NCI-H1092 (cell line): Measurements from ENCODE around the gene RAB44.
"Not testable (repeated sequence)": the region's sequence is repeated elsewhere in the genome, so short reads cannot be mapped to it uniquely, and the experiment has no call there.

ENCODE experiments used
- DNase-seq: peaks from one replicate; lab custom pipeline; 2025; lab: John Stamatoyannopoulos, UW

The RAB44 gene

DNA sequence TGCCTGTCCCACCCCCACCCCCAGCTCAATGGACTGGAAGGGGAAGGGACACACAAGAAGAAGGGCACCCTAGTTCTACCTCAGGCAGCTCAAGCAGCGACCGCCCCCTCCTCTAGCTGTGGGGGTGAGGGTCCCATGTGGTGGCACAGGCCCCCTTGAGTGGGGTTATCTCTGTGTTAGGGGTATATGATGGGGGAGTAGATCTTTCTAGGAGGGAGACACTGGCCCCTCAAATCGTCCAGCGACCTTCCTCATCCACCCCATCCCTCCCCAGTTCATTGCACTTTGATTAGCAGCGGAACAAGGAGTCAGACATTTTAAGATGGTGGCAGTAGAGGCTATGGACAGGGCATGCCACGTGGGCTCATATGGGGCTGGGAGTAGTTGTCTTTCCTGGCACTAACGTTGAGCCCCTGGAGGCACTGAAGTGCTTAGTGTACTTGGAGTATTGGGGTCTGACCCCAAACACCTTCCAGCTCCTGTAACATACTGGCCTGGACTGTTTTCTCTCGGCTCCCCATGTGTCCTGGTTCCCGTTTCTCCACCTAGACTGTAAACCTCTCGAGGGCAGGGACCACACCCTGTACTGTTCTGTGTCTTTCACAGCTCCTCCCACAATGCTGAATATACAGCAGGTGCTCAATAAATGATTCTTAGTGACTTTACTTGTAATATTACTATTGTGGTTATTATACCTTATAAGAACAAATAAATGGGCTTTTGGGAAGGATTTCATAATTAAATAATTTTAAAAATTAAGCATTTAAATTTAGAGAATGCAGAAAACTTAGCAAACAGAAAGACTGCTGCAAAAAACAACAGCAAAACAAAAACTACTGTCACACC lies 10.7 kb upstream of the RAB44 start:
- no peak for DNase-seq

DNA sequence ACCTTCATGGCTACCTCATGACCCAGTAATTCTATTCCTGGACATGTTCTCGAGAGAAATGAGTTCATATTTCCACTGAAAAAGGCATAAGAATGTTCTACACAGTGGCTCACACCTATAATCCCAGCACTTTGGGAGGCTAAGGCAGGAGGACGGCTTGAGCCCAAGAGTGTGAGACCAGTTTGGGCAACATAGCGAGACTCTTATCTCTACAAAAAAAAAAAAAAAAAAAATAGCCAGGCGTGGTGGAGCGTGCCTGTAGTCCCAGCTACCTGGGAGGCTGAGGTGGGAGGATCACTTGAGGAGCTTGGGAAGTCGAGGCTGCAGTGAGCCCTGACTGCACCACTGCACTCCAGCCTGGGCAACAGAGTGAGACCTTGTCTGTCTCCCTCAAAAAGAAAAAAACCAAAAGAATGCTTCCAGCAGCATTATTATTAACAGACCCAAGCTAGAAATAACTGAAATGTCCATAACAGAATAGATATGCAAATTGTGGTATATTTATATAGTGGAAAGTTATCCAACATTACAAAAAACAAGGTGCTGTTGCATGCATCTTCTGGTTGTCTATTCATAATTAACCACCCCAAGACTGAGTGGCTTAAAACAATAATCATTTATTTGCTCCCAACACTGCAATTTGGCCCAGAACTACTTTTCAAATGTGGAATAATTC lies 9.4 kb upstream of the RAB44 start:
- no peak for DNase-seq

DNA sequence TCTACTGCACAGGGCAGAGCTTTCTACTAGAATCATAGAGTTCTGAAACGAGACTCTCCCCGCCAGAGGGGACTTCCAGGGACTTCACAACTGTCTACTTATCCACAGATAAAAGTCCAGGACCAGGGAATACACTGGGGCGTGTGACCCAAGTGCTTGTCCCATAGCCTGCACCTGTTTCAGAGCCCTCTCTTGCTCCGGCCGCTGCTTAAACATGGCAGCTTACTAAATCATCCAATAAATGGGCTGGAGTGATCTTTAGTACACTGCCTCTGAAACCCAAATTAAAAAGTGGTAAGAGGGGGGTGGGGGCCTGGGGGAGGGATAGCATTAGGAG lies 8.9 kb upstream of the RAB44 start:
- no peak for DNase-seq

DNA sequence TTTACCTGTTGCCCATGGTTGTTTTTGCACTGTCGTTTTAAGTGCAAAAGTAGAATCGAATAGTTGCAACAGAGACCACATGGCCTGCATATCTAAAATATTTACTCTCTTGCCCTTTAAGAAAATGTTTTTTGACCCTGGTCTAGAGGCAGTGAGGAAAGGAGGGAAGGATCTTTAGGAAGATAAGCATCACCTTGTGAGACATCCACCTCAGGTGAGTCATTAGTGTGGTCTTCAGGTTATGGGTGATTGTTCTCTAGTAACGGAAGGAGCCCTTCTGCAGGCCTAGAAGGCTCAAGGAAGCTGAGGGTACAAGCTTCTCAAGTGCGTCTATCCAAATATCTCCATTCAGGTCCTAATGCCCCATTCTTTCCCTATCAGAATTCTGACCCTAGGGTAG lies 6.6 kb upstream of the RAB44 start:
- DNase-seq = no peak

DNA sequence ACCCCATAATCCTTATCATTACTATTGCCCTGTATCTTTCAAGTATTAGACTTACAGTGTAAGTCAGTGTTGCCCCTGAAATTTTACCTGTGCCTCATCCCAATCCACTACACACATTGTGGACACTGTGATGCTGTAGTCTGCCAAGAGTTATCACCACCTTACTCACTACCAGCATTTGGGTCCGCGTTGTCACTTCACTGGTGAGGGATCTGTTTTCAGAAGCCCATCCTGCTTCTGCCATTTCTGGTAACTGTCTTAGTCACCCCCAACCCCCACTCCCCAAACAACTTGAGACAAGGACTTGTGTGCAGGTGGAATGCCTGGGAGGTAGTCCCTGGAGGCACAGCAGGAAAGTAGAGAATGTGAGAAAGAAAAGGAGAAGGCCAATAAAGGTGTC lies 6.0 kb upstream of the RAB44 start:
- no peak for DNase-seq

DNA sequence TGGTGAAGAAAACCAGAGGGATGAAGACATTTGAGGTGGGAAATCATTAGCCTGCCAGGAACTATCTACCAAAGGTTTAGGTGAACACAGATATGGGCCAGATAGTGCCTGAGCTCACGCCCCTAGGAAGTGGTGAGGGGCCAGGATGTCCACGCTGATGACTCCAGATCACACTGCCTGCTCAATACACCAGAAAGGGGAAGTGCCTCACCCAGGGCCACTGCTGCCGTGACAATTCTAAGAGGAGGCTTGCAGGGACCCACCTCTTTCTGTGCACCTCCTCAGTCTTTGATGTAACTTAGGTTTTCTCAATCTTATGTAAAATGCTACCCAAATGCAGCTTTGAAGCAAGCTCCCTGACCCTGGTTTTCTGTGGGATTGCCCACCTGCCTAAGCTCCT lies 5.4 kb upstream of the RAB44 start:
- DNase-seq = no peak

DNA sequence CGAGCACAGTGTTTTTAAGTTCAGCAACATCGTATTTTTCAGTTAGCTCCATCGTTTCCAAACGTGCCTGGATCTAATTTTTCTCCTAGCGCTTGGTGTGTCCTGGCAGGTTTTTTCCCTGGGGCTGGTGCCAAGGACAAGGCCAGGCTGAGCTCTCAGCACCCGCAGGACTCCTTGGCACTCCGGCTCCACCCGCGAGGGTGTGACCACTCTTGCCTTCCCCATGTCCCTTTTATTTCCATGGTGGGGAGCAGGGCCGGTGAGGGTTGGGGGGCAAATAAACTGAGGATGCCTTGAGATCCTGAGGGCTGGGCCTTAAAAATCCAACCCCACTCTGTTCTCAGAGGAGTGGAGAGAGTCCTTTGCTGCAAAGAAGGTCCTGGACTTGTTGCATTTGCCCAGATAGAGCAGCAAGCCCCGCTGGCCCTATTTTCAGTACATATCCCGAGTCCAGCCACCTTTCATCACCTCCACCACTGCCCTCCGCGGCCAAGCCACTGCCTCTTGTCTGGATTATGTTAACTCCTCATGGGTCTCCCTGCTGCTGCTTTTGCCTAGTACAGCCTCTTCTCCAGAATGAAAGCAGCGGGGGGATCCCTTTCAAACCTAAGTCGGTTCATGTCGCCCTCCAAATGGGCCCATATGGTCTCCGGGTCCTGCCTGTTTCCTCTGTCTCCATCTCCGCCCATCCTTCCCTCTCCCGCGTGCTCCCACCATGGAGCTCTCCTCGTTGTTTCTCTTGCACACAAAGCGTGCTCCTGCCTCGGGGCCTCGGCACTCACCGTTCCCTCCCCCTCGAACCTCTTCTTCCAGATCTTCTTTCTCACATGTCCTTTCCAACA lies 4.5 kb upstream of the RAB44 start:
- no peak for DNase-seq

DNA sequence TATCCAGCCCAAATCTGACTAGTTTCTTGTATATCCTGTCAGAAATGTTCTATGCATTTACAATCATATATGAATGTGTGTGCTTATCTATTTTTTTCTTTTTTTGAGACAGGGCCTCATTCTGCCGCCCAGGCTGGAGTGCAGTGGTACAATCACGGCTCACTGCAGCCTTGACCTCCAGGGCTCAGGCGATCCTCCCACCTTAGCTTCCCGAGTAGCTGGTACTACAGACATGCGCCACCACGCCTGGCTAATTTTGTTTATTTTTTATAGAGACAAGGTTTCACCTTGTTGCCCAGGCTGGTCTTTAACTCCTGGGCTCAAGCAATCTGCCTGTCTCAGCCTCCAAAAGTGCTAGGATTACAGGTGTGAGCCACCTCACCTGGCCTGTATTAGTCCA lies 3.0 kb upstream of the RAB44 start:
- DNase-seq = no peak

DNA sequence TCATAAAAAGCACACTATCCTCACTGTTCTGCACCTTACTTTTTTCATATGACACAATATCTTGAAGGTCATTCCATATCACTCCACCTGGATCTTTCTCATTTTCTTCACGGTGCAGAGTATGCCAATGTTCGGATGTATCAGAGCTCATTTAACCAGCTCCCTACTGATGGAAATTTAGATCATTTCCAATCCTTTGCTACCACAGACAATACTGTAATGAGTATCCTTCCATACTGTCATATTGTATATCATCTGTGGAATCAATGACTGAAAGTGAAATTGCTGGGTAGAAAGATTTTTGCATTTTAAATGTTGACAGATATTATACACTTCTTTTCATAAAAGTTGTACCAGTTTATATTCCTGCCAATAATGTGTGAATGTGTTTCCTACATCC lies 2.2 kb upstream of the RAB44 start:
- DNase-seq = no peak

DNA sequence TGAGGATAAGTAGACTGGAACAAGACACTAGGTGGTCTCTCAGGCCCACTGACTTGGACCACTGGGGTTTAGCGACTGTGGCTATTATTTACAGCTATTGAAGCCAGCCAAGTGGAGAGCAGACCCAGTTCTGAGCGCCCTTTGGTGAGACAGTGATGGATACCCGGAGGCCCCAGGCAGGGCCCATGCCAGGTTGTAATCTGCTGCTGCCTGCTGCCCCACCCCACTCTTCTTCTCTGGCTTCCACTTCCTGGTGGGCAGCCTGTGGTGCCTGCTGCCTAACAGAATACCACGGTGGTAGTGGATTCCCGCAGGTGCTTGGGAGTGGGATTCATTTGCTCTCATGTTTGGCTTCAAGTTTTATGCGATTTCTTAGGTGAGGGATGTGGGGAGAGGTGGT lies 570 bp downstream of the RAB44 start:
- no peak for DNase-seq

DNA sequence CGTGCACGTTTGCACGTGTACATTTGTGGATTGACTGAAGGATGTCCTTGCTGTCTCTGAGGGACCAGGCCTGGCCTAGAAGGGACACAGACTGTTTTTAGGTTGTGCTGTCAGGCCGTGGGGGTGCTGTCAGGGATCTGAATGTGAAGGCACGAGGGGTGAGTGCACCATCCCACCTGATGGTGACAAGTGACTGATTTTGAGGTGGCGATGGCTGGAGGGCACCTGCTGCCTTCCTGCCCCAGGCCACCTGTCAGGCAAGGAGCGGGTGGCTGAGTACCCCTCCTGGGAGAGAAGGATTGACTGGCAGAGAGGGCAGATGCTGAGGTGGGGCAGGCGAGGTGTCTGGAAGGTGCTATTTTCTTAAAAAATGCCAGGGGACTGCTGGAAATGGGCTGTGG lies 1.2 kb downstream of the RAB44 start:
- no peak for DNase-seq

DNA sequence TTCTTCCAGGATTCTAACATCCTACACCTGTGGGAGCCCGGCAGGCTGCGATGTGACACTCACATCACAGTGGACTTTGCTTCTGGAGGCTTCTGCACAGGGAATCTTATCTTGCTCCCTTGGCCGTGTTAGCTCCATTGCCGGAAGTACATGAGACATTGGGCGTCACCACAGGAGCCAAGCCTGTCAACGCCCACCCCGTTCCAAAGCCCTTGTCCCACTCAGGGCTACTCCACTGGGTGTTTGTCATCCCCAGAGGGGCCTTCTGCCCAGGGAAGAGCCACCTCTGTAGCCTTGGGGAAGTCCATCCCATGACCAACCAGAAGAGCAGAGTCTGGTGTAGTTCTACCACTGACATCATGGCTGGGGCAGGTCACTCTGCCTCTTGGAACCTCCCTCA lies 1.7 kb downstream of the RAB44 start:
- DNase-seq = no peak

DNA sequence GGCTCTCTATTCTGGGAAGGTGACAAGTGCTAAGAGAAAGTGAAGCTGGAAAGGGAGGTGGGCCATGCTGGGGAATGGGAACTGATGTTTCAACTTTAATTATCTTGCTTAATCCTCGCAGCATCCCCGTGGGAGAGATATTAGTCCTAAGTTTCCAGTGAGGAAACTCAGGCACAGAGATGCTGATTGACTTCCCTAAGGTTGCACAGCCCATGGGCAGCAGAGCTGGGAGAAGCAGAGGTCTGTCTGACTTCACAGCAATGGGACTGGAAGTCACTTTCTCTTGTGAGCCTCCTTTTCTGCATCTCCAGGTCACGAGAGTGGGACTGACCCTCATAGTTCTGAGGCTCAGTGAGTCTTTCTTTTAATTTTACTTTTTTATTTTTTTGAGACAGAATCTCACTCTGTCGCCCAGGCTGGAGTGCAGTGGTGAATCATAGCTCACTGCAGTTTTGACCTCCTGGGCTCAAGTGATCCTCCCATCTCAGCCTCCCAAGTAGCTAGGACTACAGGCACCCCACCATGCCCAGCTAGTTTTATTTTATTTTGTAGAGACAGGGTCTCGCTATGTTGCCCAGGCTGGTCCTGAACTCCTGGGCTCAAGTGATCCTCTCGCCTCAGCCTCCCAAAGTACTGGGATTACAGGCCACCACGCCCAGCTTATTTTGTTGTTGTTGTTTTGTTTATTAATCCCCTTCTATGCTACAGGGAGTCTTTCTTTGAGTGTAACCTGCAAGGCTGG lies 2.6 kb downstream of the RAB44 start:
- DNase-seq = no peak

DNA sequence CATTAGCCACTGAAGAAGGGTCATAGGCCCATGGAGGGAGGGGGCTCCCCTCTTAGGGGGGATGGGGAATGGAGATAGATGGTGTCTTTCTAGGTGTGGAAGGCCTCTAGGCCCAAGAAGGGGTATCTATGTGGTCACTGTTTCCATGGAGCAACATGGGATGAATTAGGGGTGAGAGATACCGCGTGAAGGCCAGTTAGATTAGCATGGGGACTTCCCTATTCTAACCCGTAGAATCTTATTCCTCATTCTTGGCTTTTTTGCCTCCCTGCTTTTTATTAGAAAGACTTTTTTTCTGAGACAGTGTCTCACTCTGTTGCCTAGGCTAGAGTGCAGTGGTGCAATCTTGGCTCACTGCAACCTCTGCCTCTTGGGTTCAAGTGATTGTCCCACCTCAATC lies 3.2 kb downstream of the RAB44 start:
- no peak for DNase-seq

DNA sequence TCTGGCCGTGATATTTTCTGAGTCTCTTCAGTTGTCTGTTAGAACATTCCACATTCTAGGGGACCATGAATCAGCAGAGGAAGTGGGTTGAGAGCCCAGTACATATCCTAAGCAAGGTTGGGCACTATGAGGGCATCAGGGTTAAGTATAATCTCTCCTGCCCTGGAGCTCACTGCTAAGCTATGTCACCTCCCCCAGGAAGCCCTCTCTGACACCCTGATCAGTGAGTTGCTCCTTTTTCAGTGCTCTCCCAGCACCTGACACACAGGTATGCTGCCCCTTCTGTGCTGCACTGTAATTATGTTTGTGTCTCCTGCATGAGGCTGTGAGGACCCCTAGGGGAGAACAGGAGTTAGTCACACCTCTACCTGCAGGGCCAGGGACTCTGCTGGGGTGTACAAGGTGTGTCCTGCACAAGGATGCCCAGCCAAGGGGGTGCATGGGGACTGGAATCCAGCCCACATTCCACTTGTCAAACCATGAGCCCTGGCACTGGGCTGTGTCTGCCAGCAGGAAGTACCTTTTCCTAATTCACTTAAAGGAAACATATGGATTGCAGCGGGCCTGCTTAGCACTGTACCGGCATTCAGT lies 3.9 kb downstream of the RAB44 start:
- no peak for DNase-seq

DNA sequence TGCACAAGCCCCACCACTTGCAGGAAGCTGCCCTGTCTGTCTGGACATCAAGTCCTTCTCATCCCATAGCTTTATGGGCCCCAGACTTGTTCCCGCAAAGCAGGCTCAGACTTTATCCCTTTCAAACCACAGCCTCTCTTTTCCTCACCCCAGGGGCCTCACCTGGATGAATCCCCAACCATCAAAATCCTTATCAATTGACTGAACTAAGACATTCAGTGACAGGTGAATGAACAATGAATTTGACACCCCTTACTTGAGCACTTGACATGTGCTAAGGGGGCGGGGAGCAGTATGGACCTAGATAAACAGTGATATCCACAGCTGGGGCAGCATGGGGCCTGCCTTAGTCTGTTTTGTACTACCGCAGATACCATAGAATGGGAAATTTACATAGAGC lies 5.0 kb downstream of the RAB44 start:
- DNase-seq = no peak

DNA sequence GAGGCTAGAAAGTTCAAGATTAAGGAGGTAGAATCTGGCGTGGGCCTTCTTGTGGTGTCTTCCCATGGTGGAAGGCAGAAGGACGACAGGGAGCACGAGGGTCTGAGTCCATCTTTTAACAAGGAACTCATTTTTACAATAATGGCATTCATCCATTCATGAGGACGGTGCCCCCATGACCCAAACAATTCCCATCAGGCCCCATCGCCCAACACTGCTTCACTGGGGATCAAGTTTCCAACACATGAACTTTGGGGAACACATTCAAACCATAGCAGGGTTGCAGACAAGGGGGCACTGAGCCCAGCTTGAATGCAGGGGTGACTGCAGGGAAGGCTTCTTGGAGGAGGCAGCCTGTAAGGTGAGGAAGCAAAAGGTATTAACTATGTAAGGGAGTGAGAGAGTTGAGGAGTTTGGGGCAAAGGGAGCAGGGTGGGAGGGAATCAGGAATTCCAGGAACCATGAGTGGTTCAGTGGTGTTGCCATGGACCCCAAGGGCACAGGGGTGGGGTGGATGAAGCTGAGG lies 5.5 kb downstream of the RAB44 start:
- DNase-seq = no peak

DNA sequence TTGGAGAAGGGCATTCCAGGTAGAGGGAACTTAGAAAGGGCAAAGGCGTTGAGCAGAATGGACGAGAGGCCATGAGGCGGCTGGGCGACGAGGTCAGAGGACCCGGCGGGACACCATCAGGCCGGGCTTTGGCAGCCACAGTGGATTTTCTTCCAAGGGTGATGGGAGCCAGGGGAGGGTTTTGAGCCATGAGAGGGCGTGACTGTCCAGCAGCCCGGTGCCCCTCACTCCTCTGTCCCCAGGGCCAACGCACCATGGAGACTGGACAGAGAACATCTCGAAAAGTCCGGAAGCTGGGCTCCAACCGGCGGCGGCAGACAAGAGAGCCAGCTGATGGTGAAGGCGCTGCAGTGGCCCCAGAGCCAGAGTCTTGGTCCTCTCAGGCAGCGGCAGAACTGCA lies 6.4 kb downstream of the RAB44 start:
- DNase-seq = no peak

DNA sequence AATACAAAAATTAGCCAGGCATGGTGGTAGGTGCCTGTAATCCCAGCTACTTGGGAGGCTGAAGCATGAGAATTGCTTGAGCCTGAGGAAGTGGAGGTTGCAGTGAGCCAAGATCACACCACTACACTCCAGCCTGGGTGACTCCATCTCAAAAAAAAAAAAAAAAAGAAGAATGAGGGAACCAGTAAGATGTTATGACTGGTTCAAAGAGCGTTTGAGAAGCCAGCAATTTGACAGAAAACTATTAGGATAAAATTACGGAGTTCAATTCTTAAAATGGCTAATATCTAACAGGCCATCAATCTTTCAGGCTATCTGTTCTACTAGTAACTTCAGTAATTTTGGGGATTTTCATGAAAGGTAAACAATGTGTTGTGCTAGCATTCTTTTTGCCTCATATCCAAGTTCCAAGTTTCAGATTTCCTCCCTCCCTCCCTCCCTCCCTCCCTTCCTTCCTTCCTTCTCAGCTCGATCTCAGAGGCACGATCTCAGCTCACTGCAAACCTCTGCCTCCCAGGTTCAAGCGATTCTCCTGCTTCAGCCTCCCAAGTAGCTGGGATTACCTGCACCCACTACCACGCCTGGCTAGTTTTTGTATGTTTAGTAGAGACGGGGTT lies 7.4 kb downstream of the RAB44 start:
- not testable (repeated sequence) for DNase-seq

DNA sequence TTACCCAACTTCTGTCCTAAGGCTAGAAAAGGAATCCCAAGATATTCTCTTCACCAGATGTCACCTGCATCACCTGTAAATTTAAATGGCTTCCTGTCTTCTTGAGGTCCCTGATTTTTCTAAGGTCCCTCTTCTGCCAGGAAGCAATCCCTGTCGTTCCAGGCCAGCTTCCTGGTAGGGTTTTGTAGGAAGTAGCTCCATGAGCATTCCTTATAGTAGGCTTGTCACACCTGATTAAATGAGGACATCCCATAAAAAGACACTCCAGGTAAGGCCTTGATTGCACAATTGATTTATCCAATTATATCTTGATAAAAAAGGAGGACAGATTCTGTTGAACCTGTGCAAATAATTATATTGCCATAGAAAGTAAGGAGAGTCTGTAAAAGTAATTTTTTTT lies 8.7 kb downstream of the RAB44 start:
- no peak for DNase-seq

DNA sequence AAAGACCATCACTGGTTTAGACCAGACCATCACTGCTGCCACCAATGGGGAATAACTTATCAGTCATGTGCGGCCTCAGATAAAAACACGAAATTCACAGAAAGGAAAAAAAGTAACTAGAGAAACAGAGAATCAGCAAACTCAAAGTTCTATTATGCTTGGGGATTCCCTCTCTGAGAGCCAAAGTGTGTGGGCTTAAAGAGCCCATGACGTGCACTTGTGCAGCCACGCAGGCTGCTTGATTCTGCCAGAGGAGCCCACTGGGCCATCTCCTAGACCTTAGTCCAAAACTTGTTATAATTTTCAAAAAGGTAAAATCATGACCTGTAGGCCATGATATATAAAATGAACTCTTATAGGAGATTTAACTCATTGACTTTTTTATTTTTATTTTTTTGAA lies 15.2 kb downstream of the RAB44 start:
- DNase-seq = no peak
